Ascending aorta (tissue), 2 donors: ENCODE measurements around the gene POLR3B. TPM values are rescaled to one million over a fixed set of nuclear protein-coding genes. Genes with fewer than 3 reads are reported as not detected.

ENCODE experiments used
- DNase-seq, 2 donors: peaks; one replicate each; pipeline ENCODE4 v3.0.0-alpha.2; 2019; ENCODE audit warnings: low spot score in 2 of 2
- H3K27ac ChIP-seq, 2 donors: fragments of 200-600 bp; sonication (generic); one replicate each; pipeline ENCODE4 v1.5.1; 2016 to 2017; ENCODE audit warnings: mild to moderate bottlenecking in 1 of 2
- H3K27me3 ChIP-seq: fragments of 200-600 bp; sonication (generic); one replicate; pipeline ENCODE4 v1.5.1; 2017
- H3K36me3 ChIP-seq, 2 donors: fragments of 200-600 bp; sonication (generic); one replicate each; pipeline ENCODE4 v1.5.1; 2016
- H3K4me1 ChIP-seq, 2 donors: fragments of 200-600 bp; sonication (generic); one replicate each; pipeline ENCODE4 v1.5.1; 2016 to 2017; ENCODE audit warnings: mild to moderate bottlenecking in 1 of 2
- H3K4me3 ChIP-seq, 2 donors: fragments of 200-600 bp; sonication (generic); one replicate each; pipeline ENCODE4 v1.5.1; 2016 to 2017; ENCODE audit warnings: mild to moderate bottlenecking in 1 of 2
- H3K9me3 ChIP-seq, 2 donors: fragments of 200-600 bp; sonication (generic); one replicate each; pipeline ENCODE4 v1.5.1; 2016
- intact Hi-C: fragments of 100-400 bp; cut with DNase I; formaldehyde crosslinking; loops from one replicate; pipeline ENCODE4 v1.15.1; 2023
- total RNA-seq: library from RNA; depleted of rRNA; stranded (reverse); fragments of >200 nt; gene quantifications from one replicate; pipeline ENCODE4 v1.1.0, GENCODE V29; 2016
- TF ChIP-seq, protein P1 (sequence below), 3 experiments: fragments of 200-600 bp in 2 of 3; fragments of 450-650 bp in 1 of 3; sonication (generic) in 2 of 3; IDR thresholded peaks; one replicate each; pipeline ENCODE4 v1.5.1; 2016 to 2019; ENCODE audit warnings: antibody characterized with exemption in 3 of 3, mild to moderate bottlenecking in 1 of 3, moderate library complexity in 1 of 3

The POLR3B gene
- total RNA-seq, 1 donor from 2014 or later: 0.21 TPM

DNA sequence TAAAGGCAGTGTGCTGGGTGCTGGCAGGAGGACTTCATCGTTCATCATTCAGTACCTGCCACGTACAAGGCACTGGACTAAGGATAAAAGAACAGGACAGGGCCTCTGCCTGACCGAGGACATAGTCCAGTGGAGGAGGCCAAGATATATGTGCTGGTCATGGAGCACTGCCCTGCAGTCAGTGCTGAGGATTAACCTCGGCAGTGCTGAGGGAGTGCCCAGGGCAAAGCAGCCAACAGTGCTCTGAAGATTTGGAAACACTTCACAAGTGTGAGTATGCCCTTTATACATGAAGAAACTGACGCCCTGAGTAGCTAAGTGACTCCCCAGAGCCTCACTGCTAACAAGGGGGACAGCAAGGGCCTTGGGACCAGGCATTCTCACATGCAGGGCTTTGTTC, 153.8 kb downstream of the POLR3B start:
- H3K36me3 ChIP-seq: peaks cover 2 to 8% of the 10 kb centered on the region in 2 donors
- TF ChIP-seq, protein P1, sequence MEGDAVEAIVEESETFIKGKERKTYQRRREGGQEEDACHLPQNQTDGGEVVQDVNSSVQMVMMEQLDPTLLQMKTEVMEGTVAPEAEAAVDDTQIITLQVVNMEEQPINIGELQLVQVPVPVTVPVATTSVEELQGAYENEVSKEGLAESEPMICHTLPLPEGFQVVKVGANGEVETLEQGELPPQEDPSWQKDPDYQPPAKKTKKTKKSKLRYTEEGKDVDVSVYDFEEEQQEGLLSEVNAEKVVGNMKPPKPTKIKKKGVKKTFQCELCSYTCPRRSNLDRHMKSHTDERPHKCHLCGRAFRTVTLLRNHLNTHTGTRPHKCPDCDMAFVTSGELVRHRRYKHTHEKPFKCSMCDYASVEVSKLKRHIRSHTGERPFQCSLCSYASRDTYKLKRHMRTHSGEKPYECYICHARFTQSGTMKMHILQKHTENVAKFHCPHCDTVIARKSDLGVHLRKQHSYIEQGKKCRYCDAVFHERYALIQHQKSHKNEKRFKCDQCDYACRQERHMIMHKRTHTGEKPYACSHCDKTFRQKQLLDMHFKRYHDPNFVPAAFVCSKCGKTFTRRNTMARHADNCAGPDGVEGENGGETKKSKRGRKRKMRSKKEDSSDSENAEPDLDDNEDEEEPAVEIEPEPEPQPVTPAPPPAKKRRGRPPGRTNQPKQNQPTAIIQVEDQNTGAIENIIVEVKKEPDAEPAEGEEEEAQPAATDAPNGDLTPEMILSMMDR (IDR thresholded peaks at IDR 0.05): no peak
- no peaks in the 10 kb centered on the region for H3K4me1 ChIP-seq
- no peaks in the 10 kb centered on the region for H3K9me3 ChIP-seq
- intact Hi-C loops: no loop called here
- no peak overlapping the region for H3K27ac ChIP-seq
- no peaks in the 10 kb centered on the region for H3K27me3 ChIP-seq
- DNase-seq: no peak
- no peak overlapping the region for H3K4me3 ChIP-seq

DNA sequence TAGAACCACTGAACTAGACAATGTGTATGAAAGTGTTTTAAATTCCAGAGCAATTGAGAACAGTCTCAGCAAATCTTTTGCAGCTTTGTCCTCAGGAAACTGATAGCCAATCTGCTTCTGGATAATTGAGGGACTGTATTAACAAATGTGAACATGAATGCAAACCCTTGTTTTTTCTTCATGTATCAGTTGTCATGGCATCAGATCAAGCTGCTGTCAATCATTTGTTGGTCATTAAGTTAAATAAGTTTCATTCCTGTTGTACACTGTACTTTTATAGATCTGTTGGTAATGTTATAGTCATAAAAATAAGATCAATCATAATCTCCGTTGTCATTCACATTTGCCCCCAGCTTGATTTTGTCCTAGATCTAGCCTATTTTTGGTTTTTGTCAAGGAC, 159.8 kb downstream of the POLR3B start:
- TF ChIP-seq, protein P1 (IDR thresholded peaks at IDR 0.05): no peak
- H3K27ac ChIP-seq: no peak overlapping the region
- intact Hi-C loops: no loop called here
- no peak for DNase-seq
- H3K27me3 ChIP-seq: no peaks in the 10 kb centered on the region
- H3K36me3 ChIP-seq: no peaks in the 10 kb centered on the region
- H3K4me1 ChIP-seq: no peaks in the 10 kb centered on the region
- no peaks in the 10 kb centered on the region for H3K9me3 ChIP-seq
- no peak overlapping the region for H3K4me3 ChIP-seq

DNA sequence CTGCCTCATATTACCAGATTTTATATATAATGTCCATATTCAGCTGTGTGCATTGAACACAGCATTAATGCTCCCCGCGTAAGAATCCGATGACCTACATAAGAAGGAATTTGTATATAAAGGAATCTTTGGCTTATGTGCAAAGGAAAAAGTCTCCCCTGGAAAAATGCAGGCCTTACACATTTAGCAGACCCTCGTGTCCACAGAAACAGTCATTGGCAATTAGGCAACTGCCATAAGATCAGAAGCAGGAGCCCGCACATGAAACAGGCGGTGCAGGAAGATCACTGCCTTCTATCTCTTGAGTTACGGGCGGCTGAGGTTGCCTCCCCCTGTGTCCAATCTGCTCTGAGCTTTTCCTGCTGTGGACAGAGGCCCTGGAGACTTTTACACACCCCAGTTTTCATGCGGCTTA, 162.1 kb downstream of the POLR3B start:
- TF ChIP-seq, protein P1 (IDR thresholded peaks at IDR 0.05): no peak
- Histone ChIP-seq H3K4me3 (no peak overlapping the region), H3K4me1 (no peaks in the 10 kb centered on the region), H3K27me3 (no peaks in the 10 kb centered on the region), H3K27ac (no peak overlapping the region), H3K36me3 (no peaks in the 10 kb centered on the region), H3K9me3 (no peaks in the 10 kb centered on the region)
- intact Hi-C loops: no loop called here
- DNase-seq: no peak

DNA sequence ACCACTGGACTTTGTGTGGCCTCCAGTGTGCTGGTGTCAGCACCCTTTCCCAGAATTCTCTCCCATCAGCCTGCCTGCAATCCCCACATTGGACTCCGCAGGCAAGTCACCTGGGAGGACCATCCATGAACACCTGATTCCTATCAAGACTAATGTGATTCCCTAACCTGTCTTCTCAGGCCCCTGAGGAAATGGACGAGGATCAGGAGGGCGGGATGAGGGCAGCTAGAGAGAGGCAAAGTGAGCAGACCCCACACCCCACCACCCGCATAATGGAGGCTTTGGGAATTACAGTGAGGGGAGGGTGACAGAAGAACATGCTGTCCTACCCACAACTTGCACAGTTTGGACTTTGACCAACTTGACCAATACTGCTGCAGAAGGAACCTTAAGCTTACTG, 164.4 kb downstream of the POLR3B start:
- Histone ChIP-seq H3K27ac (no peak overlapping the region), H3K36me3 (no peaks in the 10 kb centered on the region), H3K4me3 (no peak overlapping the region), H3K4me1 (no peaks in the 10 kb centered on the region), H3K9me3 (no peaks in the 10 kb centered on the region), H3K27me3 (no peaks in the 10 kb centered on the region)
- intact Hi-C loops: no loop called here
- TF ChIP-seq, protein P1 (IDR thresholded peaks at IDR 0.05): no peak
- DNase-seq: no peak

DNA sequence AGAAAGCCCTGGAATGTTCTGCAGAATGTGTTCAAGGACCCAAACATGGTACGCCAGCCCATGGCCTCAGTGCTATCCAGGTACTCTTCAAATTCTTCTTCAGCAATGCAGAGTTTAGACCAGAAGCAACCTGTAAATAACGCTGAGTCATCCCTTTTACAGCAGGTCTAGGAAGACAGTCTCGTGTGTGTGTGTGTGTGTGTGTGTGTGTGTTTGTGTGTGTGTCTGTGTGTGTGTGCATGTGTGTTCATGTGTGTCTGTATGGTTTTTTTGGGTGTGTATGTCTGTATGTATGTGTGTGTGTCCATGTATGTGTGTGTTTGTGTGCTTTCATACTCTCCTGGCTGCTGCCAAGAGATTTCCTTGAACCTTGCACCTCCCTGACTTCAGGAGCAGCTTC, 165.2 kb downstream of the POLR3B start:
- Histone ChIP-seq H3K4me1 (no peaks in the 10 kb centered on the region), H3K9me3 (no peaks in the 10 kb centered on the region), H3K27ac (no peak overlapping the region), H3K4me3 (no peak overlapping the region), H3K36me3 (no peaks in the 10 kb centered on the region), H3K27me3 (no peaks in the 10 kb centered on the region)
- TF ChIP-seq, protein P1 (IDR thresholded peaks at IDR 0.05): no peak
- intact Hi-C loops: no loop called here
- DNase-seq: no peak

DNA sequence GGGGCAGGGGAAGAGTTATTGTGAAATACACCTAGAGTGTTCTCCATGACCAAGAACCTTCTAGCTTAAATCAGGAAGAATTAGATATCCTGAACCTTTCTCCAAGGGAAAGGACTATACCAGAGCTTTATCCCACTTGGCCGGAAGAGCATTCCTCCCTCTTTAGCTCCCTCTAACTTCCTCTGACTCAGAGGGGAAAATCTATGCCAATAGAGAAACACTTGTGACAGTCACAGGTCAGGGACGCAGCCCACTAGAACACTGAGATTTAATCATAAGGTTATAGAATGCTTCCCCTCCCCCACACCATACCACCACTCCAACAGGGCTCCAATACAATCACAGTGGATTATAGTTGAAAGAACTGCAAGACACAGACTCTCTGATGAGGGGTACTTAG, 169.8 kb downstream of the POLR3B start:
- no peak for DNase-seq
- TF ChIP-seq, protein P1 (IDR thresholded peaks at IDR 0.05): no peak
- intact Hi-C loops: no loop called here

More for the DNA sequence above, 169.8 kb downstream of the POLR3B start:
- H3K4me1 ChIP-seq: no peaks in the 10 kb centered on the region
- H3K4me3 ChIP-seq: no peak overlapping the region
- H3K9me3 ChIP-seq: no peaks in the 10 kb centered on the region
- H3K27ac ChIP-seq: no peak overlapping the region
- no peaks in the 10 kb centered on the region for H3K27me3 ChIP-seq
- H3K36me3 ChIP-seq: no peaks in the 10 kb centered on the region
